Endodermal cell (in vitro differentiated cells): ENCODE results near the gene SLC22A3. TPM values are rescaled to one million over a fixed set of nuclear protein-coding genes. Genes with fewer than 3 reads are reported as not detected.
"Not testable (repeated sequence)": the region's sequence is repeated elsewhere in the genome, so short reads cannot be mapped to it uniquely, and the experiment has no call there.

ENCODE experiments used
- DNase-seq: peaks from one replicate; pipeline ENCODE4 v3.0.0-alpha.2; 2017
- H3K27ac ChIP-seq: 2 replicates; pipeline ENCODE4 v1.5.1; 2013; ENCODE audit warnings: mild to moderate bottlenecking, low read depth, low read length, moderate library complexity
- H3K27me3 ChIP-seq: 2 replicates; pipeline ENCODE4 v1.6.1; 2013; ENCODE audit warnings: mild to moderate bottlenecking, low read length, moderate library complexity; ENCODE audit not compliant: insufficient read depth, control insufficient read depth, poor library complexity, severe bottlenecking
- H3K36me3 ChIP-seq: 2 replicates; pipeline ENCODE4 v1.7.0; 2013; ENCODE audit warnings: mild to moderate bottlenecking, low read length, moderate library complexity; ENCODE audit not compliant: control insufficient read depth, insufficient read depth
- H3K4me1 ChIP-seq: one replicate; pipeline ENCODE4 v1.7.0; 2013; ENCODE audit warnings: low read length; ENCODE audit not compliant: control insufficient read depth, insufficient read depth
- H3K4me3 ChIP-seq: 2 replicates; pipeline ENCODE4 v1.5.1; 2013; ENCODE audit warnings: mild to moderate bottlenecking, low read length, moderate library complexity
- H3K9ac ChIP-seq: 2 replicates; pipeline ENCODE4 v1.6.1; 2013; ENCODE audit warnings: mild to moderate bottlenecking, low read length, moderate library complexity; ENCODE audit not compliant: poor library complexity, severe bottlenecking; ENCODE audit errors: extremely low read depth
- H3K9me3 ChIP-seq: 2 replicates; pipeline ENCODE4 v1.6.1; 2013; ENCODE audit warnings: mild to moderate bottlenecking, low read length, moderate library complexity; ENCODE audit not compliant: control insufficient read depth
- H3K27ac Mint-ChIP-seq: 2 replicates; pipeline ENCODE4 v1.8.0; 2020; ENCODE audit warnings: mixed read lengths
- H3K27me3 Mint-ChIP-seq: 2 replicates; pipeline ENCODE4 v1.8.0; 2021; ENCODE audit warnings: mild to moderate bottlenecking, mixed read lengths; ENCODE audit not compliant: insufficient read depth
- H3K36me3 Mint-ChIP-seq: 2 replicates; pipeline ENCODE4 v1.8.0; 2020; ENCODE audit warnings: low read depth, mixed read lengths
- H3K4me1 Mint-ChIP-seq: 2 replicates; pipeline ENCODE4 v1.8.0; 2020; ENCODE audit warnings: mixed read lengths
- H3K4me3 Mint-ChIP-seq: 2 replicates; pipeline ENCODE4 v1.8.0; 2020; ENCODE audit warnings: mild to moderate bottlenecking, moderate library complexity, mixed read lengths
- H3K9me3 Mint-ChIP-seq: 2 replicates; pipeline ENCODE4 v1.8.0; 2020; ENCODE audit warnings: mild to moderate bottlenecking, mixed read lengths
- CTCF ChIP-seq: fragments of 200-600 bp; sonication (generic); conservative IDR thresholded peaks from 2 replicates; pipeline ENCODE4 v1.5.0; 2021; ENCODE audit warnings: antibody characterized with exemption, mild to moderate bottlenecking
- WGBS, 2 experiments: methylation state at CpG; one replicate each; pipeline versions ENCODE4 v1.1.5 to v1.1.7; 2013; ENCODE audit warnings: missing lambda C conversion rate in 2 of 2, mixed read lengths in 1 of 2; ENCODE audit not compliant: insufficient coverage in 1 of 2, insufficient read length in 1 of 2; 5-methylcytosine and 5-hydroxymethylcytosine counted together
- total RNA-seq, 2 donors: library from RNA; stranded (reverse); fragmentation: NEBNext Ultra II Directional in 1 of 2; extraction: Animal tissue kit (Norgen Biotek cat#: 25700) in 1 of 2; gene quantifications; 2 replicates in 1 of 2; 3 replicates in 1 of 2; pipeline ENCODE4 v1.2.1, GENCODE V29; 2021

SLC22A3 gene
- total RNA-seq, 2 donors from 2014 or later, result 3.1 to 7.4 TPM

GRCh38 chr6:160300076-160300695 lies 48.0 kb upstream of the SLC22A3 start:
- Mint-ChIP-seq H3K27me3 (no peaks in the 10 kb centered on the region), H3K36me3 (peaks cover 4% of the 10 kb centered on the region), H3K27ac (no peak overlapping the region), H3K4me3 (no peak overlapping the region), H3K4me1 (peaks cover 29% of the 10 kb centered on the region), H3K9me3 (peaks cover 30% of the 10 kb centered on the region)
- no peaks in the 10 kb centered on the region for H3K27me3 ChIP-seq
- no peaks in the 10 kb centered on the region for H3K36me3 ChIP-seq
- 88 to 96% methylated on average over 4 to 15 of the region's 15 CpGs for whole genome bisulfite sequencing, 2 experiments
- DNase-seq, result no peak
- H3K9ac ChIP-seq, result no peak overlapping the region
- peaks cover 14% of the 10 kb centered on the region for H3K4me1 ChIP-seq
- H3K27ac ChIP-seq, result no peak overlapping the region
- H3K4me3 ChIP-seq, result no peak overlapping the region
- peaks cover 25% of the 10 kb centered on the region for H3K9me3 ChIP-seq
- TF ChIP-seq CTCF, result no peak

DNA sequence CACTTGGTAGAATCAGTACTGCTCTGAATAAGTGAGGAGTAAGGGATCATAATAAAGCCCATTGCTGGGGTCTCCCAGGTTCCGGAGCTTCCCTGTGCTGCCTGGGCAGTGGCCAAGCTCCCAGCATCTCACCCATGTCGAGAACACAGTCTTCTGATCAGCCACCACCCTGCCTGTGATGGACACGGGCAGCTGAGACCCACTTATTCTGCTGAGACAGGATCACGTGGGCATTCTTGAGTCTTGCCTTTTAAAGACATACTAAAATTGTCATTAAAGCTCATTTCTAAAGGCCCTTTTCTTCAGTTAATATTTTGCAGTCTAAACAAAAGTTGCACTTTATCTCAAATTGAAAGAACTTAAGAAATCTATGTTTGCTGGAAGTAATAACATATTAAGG lies 46.8 kb upstream of the SLC22A3 start:
- 94 to 100% methylated on average over 3 to 4 of the region's 4 CpGs for WGBS, 2 experiments

GRCh38 chr6:160302431-160303082 lies 45.6 kb upstream of the SLC22A3 start:
- Mint-ChIP-seq H3K9me3 (peaks cover 34% of the 10 kb centered on the region), H3K4me1 (peaks cover 20% of the 10 kb centered on the region), H3K27ac (peak overlapping the region; percentile 74)
- H3K4me3 Mint-ChIP-seq, H3K27ac ChIP-seq, H3K36me3 Mint-ChIP-seq, DNase-seq, H3K36me3 ChIP-seq, H3K9ac ChIP-seq, H3K27me3 Mint-ChIP-seq, H3K27me3 ChIP-seq: not testable (repeated sequence)
- Histone ChIP-seq H3K4me1 (peaks cover 14% of the 10 kb centered on the region), H3K4me3 (peak overlapping the region; percentile 18), H3K9me3 (peaks cover 33% of the 10 kb centered on the region)
- 75% methylated on average over 2 of the region's 2 CpGs; no CpG with 5 or more reads in 1 of the 2 experiments for WGBS, 2 experiments

More for the DNA sequence above, 46.8 kb upstream of the SLC22A3 start:
- no peak overlapping the region for H3K4me3 Mint-ChIP-seq
- H3K27me3 ChIP-seq, result no peaks in the 10 kb centered on the region
- H3K36me3 ChIP-seq, result no peaks in the 10 kb centered on the region
- no peak overlapping the region for H3K27ac Mint-ChIP-seq
- no peak for TF ChIP-seq CTCF
- H3K4me1 Mint-ChIP-seq, result peaks cover 26% of the 10 kb centered on the region
- peaks cover 33% of the 10 kb centered on the region for H3K9me3 ChIP-seq
- no peak overlapping the region for H3K27ac ChIP-seq
- no peak overlapping the region for H3K9ac ChIP-seq
- H3K9me3 Mint-ChIP-seq, result peaks cover 34% of the 10 kb centered on the region
- DNase-seq, result no peak
- peaks cover 4% of the 10 kb centered on the region for H3K36me3 Mint-ChIP-seq
- H3K27me3 Mint-ChIP-seq, result no peaks in the 10 kb centered on the region
- H3K4me3 ChIP-seq, result no peak overlapping the region
- peaks cover 14% of the 10 kb centered on the region for H3K4me1 ChIP-seq
